DND-41 (cell line): Measurements from ENCODE around the gene CCR6.

Experiments used
- ATAC-seq: fragments of 200-7000 bp; cut with Tn5 transposase; 3 replicates; pipeline ENCODE4 v1.9.1; 2021; ENCODE audit warnings: low read depth; ENCODE audit not compliant: insufficient read depth
- DNase-seq: peaks from one replicate; pipeline ENCODE4 v3.0.0-alpha.2; 2020
- H2AFZ ChIP-seq: 2 replicates; pipeline ENCODE4 v1.6.0; 2012; ENCODE audit warnings: low read depth, low read length
- H3K27ac ChIP-seq: 2 replicates; pipeline ENCODE4 v1.5.1; 2012; ENCODE audit warnings: low read length, inconsistent platforms
- H3K27me3 ChIP-seq: fragments of 200-600 bp; sonication (generic); 2 replicates; pipeline ENCODE4 v1.6.0; 2012; ENCODE audit warnings: low read length, mild to moderate bottlenecking, inconsistent platforms; ENCODE audit not compliant: insufficient read depth, poor library complexity
- H3K36me3 ChIP-seq: 2 replicates; pipeline ENCODE4 v1.5.1; 2012; ENCODE audit warnings: low read length, inconsistent platforms; ENCODE audit not compliant: insufficient read depth
- H3K4me1 ChIP-seq: 2 replicates; pipeline ENCODE4 v1.5.1; 2012; ENCODE audit warnings: mild to moderate bottlenecking, low read length; ENCODE audit not compliant: insufficient read depth
- H3K4me2 ChIP-seq: 2 replicates; pipeline ENCODE4 v1.6.0; 2012; ENCODE audit warnings: mild to moderate bottlenecking, moderate library complexity, low read length, inconsistent platforms; ENCODE audit not compliant: insufficient read depth
- H3K4me3 ChIP-seq, 2 experiments: fragments of 200-600 bp in 1 of 2; shearing (Covaris generic) in 1 of 2; 2 replicates each; pipeline ENCODE4 v1.5.1; 2012 to 2016; ENCODE audit warnings: inconsistent platforms in 2 of 2, low read length in 2 of 2, mild to moderate bottlenecking in 2 of 2, low read depth in 1 of 2, moderate library complexity in 1 of 2
- H3K79me2 ChIP-seq: 2 replicates; pipeline ENCODE4 v1.6.0; 2012; ENCODE audit warnings: low read length, inconsistent platforms; ENCODE audit not compliant: insufficient read depth
- H3K9ac ChIP-seq: 2 replicates; pipeline ENCODE4 v1.6.0; 2012; ENCODE audit warnings: low read depth, mild to moderate bottlenecking, inconsistent platforms, low read length, moderate library complexity
- H3K9me3 ChIP-seq: 2 replicates; pipeline ENCODE4 v1.5.1; 2012; ENCODE audit warnings: low read length, moderate library complexity, mild to moderate bottlenecking, inconsistent platforms; ENCODE audit not compliant: insufficient read depth, severe bottlenecking
- H4K20me1 ChIP-seq: 2 replicates; pipeline ENCODE4 v1.6.0; 2012; ENCODE audit warnings: low read length; ENCODE audit not compliant: insufficient read depth
- CTCF ChIP-seq: IDR thresholded peaks from 2 replicates; pipeline ENCODE4 v1.5.1; 2012; ENCODE audit warnings: borderline replicate concordance, low read length, moderate library complexity, mild to moderate bottlenecking; ENCODE audit not compliant: poor library complexity, severe bottlenecking; ENCODE audit errors: extremely low read depth
- EZH2 ChIP-seq: IDR thresholded peaks from 3 replicates; pipeline ENCODE4 v1.6.1; 2012; ENCODE audit warnings: borderline replicate concordance, low read depth, mild to moderate bottlenecking, moderate library complexity, low read length, inconsistent platforms; ENCODE audit not compliant: severe bottlenecking

CCR6 gene

GRCh38 chr6:167157863-167158262, 35.0 kb downstream of the CCR6 start, which contains the start of gene GPR31:
GPR31 (minus strand) TSS chr6:167157980; CDS start chr6:167157831, 149 bp downstream.
- H3K36me3 ChIP-seq = no peaks in the 10 kb centered on the region
- ATAC-seq = no peak
- no peaks in the 10 kb centered on the region for H3K4me1 ChIP-seq

GRCh38 chr6:167161851-167162467, 39.1 kb downstream of the CCR6 start:
- DNase-seq (no peak), ATAC-seq (no peak)
- TF ChIP-seq EZH2 (no peak), CTCF (no peak)
- no peaks in the 10 kb centered on the region for H3K36me3 ChIP-seq
- H3K9me3 ChIP-seq = no peaks in the 10 kb centered on the region
- no peaks in the 10 kb centered on the region for H3K4me1 ChIP-seq
- H3K27me3 ChIP-seq = peaks cover 8% of the 10 kb centered on the region
- no peaks in the 10 kb centered on the region for H4K20me1 ChIP-seq
- no peaks in the 10 kb centered on the region for H3K79me2 ChIP-seq
- no peak overlapping the region for H2AFZ ChIP-seq
- no peak overlapping the region for H3K9ac ChIP-seq
- no peak overlapping the region for H3K4me3 ChIP-seq
- no peak overlapping the region for H3K4me2 ChIP-seq
- H3K27ac ChIP-seq = no peak overlapping the region

More at GRCh38 chr6:167157863-167158262, 35.0 kb downstream of the CCR6 start, which contains the start of gene GPR31:
- Histone ChIP-seq H3K79me2 (no peaks in the 10 kb centered on the region), H2AFZ (no peak within 1 kb of the TSS), H4K20me1 (no peaks in the 10 kb centered on the region; the same call in 1 of the 2 replicates), H3K9me3 (no peaks in the 10 kb centered on the region), H3K9ac (no peak within 1 kb of the TSS), H3K4me2 (no peak within 1 kb of the TSS), H3K4me3 (no peak within 1 kb of the TSS), H3K27ac (no peak within 1 kb of the TSS), H3K27me3 (peaks cover 10% of the 10 kb centered on the region)
- DNase-seq = no peak
- no peak for TF ChIP-seq EZH2

GRCh38 chr6:167162591-167162990, 39.7 kb downstream of the CCR6 start:
- Histone ChIP-seq H3K4me2 (no peak overlapping the region), H3K4me1 (no peaks in the 10 kb centered on the region), H3K9me3 (no peaks in the 10 kb centered on the region), H4K20me1 (no peaks in the 10 kb centered on the region), H3K36me3 (no peaks in the 10 kb centered on the region), H2AFZ (no peak overlapping the region), H3K9ac (no peak overlapping the region), H3K27me3 (peaks cover 8% of the 10 kb centered on the region), H3K4me3 (no peak overlapping the region), H3K79me2 (no peaks in the 10 kb centered on the region), H3K27ac (no peak overlapping the region)
- DNase-seq = no peak
- no peak for ATAC-seq
- TF ChIP-seq EZH2 = no peak
- TF ChIP-seq CTCF = no peak

GRCh38 chr6:167163476-167164011, 40.6 kb downstream of the CCR6 start:
- no peaks in the 10 kb centered on the region for H3K79me2 ChIP-seq
- H3K4me3 ChIP-seq = no peak overlapping the region
- H3K4me2 ChIP-seq = no peak overlapping the region
- DNase-seq (no peak), ATAC-seq (no peak)
- H4K20me1 ChIP-seq = no peaks in the 10 kb centered on the region
- TF ChIP-seq EZH2 (no peak), CTCF (no peak)
- H3K36me3 ChIP-seq = no peaks in the 10 kb centered on the region
- no peak overlapping the region for H3K27ac ChIP-seq
- no peak overlapping the region for H2AFZ ChIP-seq
- H3K9ac ChIP-seq = no peak overlapping the region
- no peaks in the 10 kb centered on the region for H3K4me1 ChIP-seq
- H3K27me3 ChIP-seq = peaks cover 8% of the 10 kb centered on the region
- H3K9me3 ChIP-seq = no peaks in the 10 kb centered on the region
